Activated gamma-delta T cell (primary cell): ENCODE measurements around the gene NUFIP1.
"Not testable (repeated sequence)": the region's sequence is repeated elsewhere in the genome, so short reads cannot be mapped to it uniquely, and the experiment has no call there.

Source experiments
- DNase-seq: peaks from one replicate; lab custom pipeline; 2025; lab: John Stamatoyannopoulos, UW

NUFIP1 gene

GRCh38 chr13:44919104-44919804 is 70.0 kb downstream of the NUFIP1 start:
- DNase-seq = no peak

GRCh38 chr13:44918326-44919103 is 70.8 kb downstream of the NUFIP1 start:
- peak; percentile 62 for DNase-seq

GRCh38 chr13:44917589-44918325 is 71.5 kb downstream of the NUFIP1 start:
- peak; percentile 89 for DNase-seq

- no peak for DNase-seq
Measured at GRCh38 chr13:44912278-44913016, 76.8 kb downstream of the NUFIP1 start.

GRCh38 chr13:44908712-44909111 is 80.6 kb downstream of the NUFIP1 start:
- no peak for DNase-seq

GRCh38 chr13:44908266-44908665 is 81.0 kb downstream of the NUFIP1 start:
- no peak for DNase-seq

- DNase-seq = no peak
Measured at GRCh38 chr13:44906713-44907112, 82.6 kb downstream of the NUFIP1 start.

- DNase-seq = no peak
Measured at GRCh38 chr13:44906230-44906629, 83.0 kb downstream of the NUFIP1 start.

- no peak for DNase-seq
Measured at GRCh38 chr13:44905556-44905955, 83.7 kb downstream of the NUFIP1 start.

- DNase-seq = no peak
Measured at GRCh38 chr13:44904967-44905366, 84.3 kb downstream of the NUFIP1 start.

GRCh38 chr13:44903574-44903985 is 85.7 kb downstream of the NUFIP1 start:
- DNase-seq = no peak

GRCh38 chr13:44902738-44903137 is 86.5 kb downstream of the NUFIP1 start:
- no peak for DNase-seq

- DNase-seq = no peak
Measured at GRCh38 chr13:44899967-44900366, 89.3 kb downstream of the NUFIP1 start.

GRCh38 chr13:44898308-44898707 is 91.0 kb downstream of the NUFIP1 start:
- DNase-seq = not testable (repeated sequence)

- no peak for DNase-seq
Measured at GRCh38 chr13:44895953-44896335, 93.3 kb downstream of the NUFIP1 start.

GRCh38 chr13:44895264-44895952 is 93.9 kb downstream of the NUFIP1 start:
- no peak for DNase-seq

GRCh38 chr13:44894001-44894770 is 95.1 kb downstream of the NUFIP1 start:
- no peak for DNase-seq
